Lower leg skin (tissue), 3 donors: ENCODE data around the gene MIPOL1.

Experiments
- CTCF ChIP-seq, 3 donors: fragments of 450-650 bp; IDR thresholded peaks; one replicate each; pipeline ENCODE4 v1.5.1; 2016; ENCODE audit warnings: antibody characterized with exemption in 3 of 3, mild to moderate bottlenecking in 3 of 3, moderate library complexity in 2 of 3
- POLR2A ChIP-seq, 2 donors: fragments of 450-650 bp; IDR thresholded peaks; one replicate each; pipeline ENCODE4 v1.6.1; 2016 to 2017; ENCODE audit warnings: antibody characterized with exemption in 2 of 2, mild to moderate bottlenecking in 1 of 2, moderate library complexity in 1 of 2

GRCh38 chr14:37580146-37580545, 382.4 kb downstream of the MIPOL1 start:
- no peak for TF ChIP-seq CTCF (IDR thresholded peaks at IDR 0.05)
- TF ChIP-seq POLR2A (IDR thresholded peaks at IDR 0.05), result no peak
